Ascending aorta (tissue), 2 donors: Measurements from ENCODE around the gene ZNF408. TPM values are rescaled to one million over a fixed set of nuclear protein-coding genes. Genes with fewer than 3 reads are reported as not detected.
A peak's percentile ranks its signal among the peaks of the same experiment; 100 is the strongest.

Experiments
- DNase-seq, 2 donors: peaks; one replicate each; pipeline ENCODE4 v3.0.0-alpha.2; 2019; ENCODE audit warnings: low spot score in 2 of 2
- H3K27ac ChIP-seq, 2 donors: fragments of 200-600 bp; sonication (generic); one replicate each; pipeline ENCODE4 v1.5.1; 2016 to 2017; ENCODE audit warnings: mild to moderate bottlenecking in 1 of 2
- H3K27me3 ChIP-seq: fragments of 200-600 bp; sonication (generic); one replicate; pipeline ENCODE4 v1.5.1; 2017
- H3K36me3 ChIP-seq, 2 donors: fragments of 200-600 bp; sonication (generic); one replicate each; pipeline ENCODE4 v1.5.1; 2016
- H3K4me1 ChIP-seq, 2 donors: fragments of 200-600 bp; sonication (generic); one replicate each; pipeline ENCODE4 v1.5.1; 2016 to 2017; ENCODE audit warnings: mild to moderate bottlenecking in 1 of 2
- H3K4me3 ChIP-seq, 2 donors: fragments of 200-600 bp; sonication (generic); one replicate each; pipeline ENCODE4 v1.5.1; 2016 to 2017; ENCODE audit warnings: mild to moderate bottlenecking in 1 of 2
- H3K9me3 ChIP-seq, 2 donors: fragments of 200-600 bp; sonication (generic); one replicate each; pipeline ENCODE4 v1.5.1; 2016
- CTCF ChIP-seq, 3 experiments: fragments of 200-600 bp in 2 of 3; fragments of 450-650 bp in 1 of 3; sonication (generic) in 2 of 3; IDR thresholded peaks; one replicate each; pipeline ENCODE4 v1.5.1; 2016 to 2019; ENCODE audit warnings: antibody characterized with exemption in 3 of 3, mild to moderate bottlenecking in 1 of 3, moderate library complexity in 1 of 3
- intact Hi-C: fragments of 100-400 bp; cut with DNase I; formaldehyde crosslinking; loops from one replicate; pipeline ENCODE4 v1.15.1; 2023
- total RNA-seq: library from RNA; depleted of rRNA; stranded (reverse); fragments of >200 nt; gene quantifications from one replicate; pipeline ENCODE4 v1.1.0, GENCODE V29; 2016

ZNF408 gene
- total RNA-seq, 1 donor from 2014 or later: 9.7 TPM

GRCh38 chr11:46672381-46672839, 28.4 kb upstream of the ZNF408 start:
- Histone ChIP-seq H3K4me3 (no peak overlapping the region), H3K9me3 (no peaks in the 10 kb centered on the region), H3K4me1 (peaks cover 5 to 21% of the 10 kb centered on the region in 2 donors), H3K36me3 (peaks cover 66 to 74% of the 10 kb centered on the region in 2 donors), H3K27me3 (no peaks in the 10 kb centered on the region), H3K27ac (no peak overlapping the region)
- no peak for TF ChIP-seq CTCF (IDR thresholded peaks at IDR 0.05)
- intact Hi-C loops: no loop called here
- no peak for DNase-seq

GRCh38 chr11:46673713-46674462, 26.9 kb upstream of the ZNF408 start:
- no peak for TF ChIP-seq CTCF (IDR thresholded peaks at IDR 0.05)
- no peaks in the 10 kb centered on the region for H3K9me3 ChIP-seq
- H3K27ac ChIP-seq: peak overlapping the region; percentile 81 to 84
- peaks cover 64 to 73% of the 10 kb centered on the region in 2 donors for H3K36me3 ChIP-seq
- DNase-seq: no peak
- H3K27me3 ChIP-seq: no peaks in the 10 kb centered on the region
- H3K4me3 ChIP-seq: no peak overlapping the region
- intact Hi-C loops: no loop called here
- H3K4me1 ChIP-seq: peaks cover 4 to 18% of the 10 kb centered on the region in 2 donors

GRCh38 chr11:46674463-46675287, 26.2 kb upstream of the ZNF408 start:
- H3K4me3 ChIP-seq: no peak overlapping the region
- peaks cover 64 to 73% of the 10 kb centered on the region in 2 donors for H3K36me3 ChIP-seq
- peak overlapping the region; percentile 81 to 84 for H3K27ac ChIP-seq
- H3K4me1 ChIP-seq: peaks cover 4 to 18% of the 10 kb centered on the region in 2 donors
- intact Hi-C loops: no loop called here
- no peak for TF ChIP-seq CTCF (IDR thresholded peaks at IDR 0.05)
- no peak for DNase-seq
- H3K27me3 ChIP-seq: no peaks in the 10 kb centered on the region
- H3K9me3 ChIP-seq: no peaks in the 10 kb centered on the region

- peak in 1 of 2 donors; percentile 80 for DNase-seq
- peak in 1 of 3 experiments; percentile 17 for TF ChIP-seq CTCF (IDR thresholded peaks at IDR 0.05)
- H3K36me3 ChIP-seq: peaks cover 67 to 73% of the 10 kb centered on the region in 2 donors
- peaks cover 4 to 18% of the 10 kb centered on the region in 2 donors for H3K4me1 ChIP-seq
- H3K9me3 ChIP-seq: no peaks in the 10 kb centered on the region
- no peak overlapping the region for H3K4me3 ChIP-seq
- intact Hi-C loops: no loop called here
- no peaks in the 10 kb centered on the region for H3K27me3 ChIP-seq
- peak overlapping the region; percentile 81 to 84 for H3K27ac ChIP-seq
These were observed 25.5 kb upstream of the ZNF408 start for GRCh38 chr11:46675288-46675851.

- H3K36me3 ChIP-seq: peaks cover 72 to 73% of the 10 kb centered on the region in 2 donors
- H3K27ac ChIP-seq: peak overlapping the region; percentile 81 to 84
- no peaks in the 10 kb centered on the region for H3K9me3 ChIP-seq
- DNase-seq: no peak
- intact Hi-C loops: no loop called here
- no peak for TF ChIP-seq CTCF (IDR thresholded peaks at IDR 0.05)
- no peak overlapping the region for H3K4me3 ChIP-seq
- peaks cover 4 to 18% of the 10 kb centered on the region in 2 donors for H3K4me1 ChIP-seq
- H3K27me3 ChIP-seq: no peaks in the 10 kb centered on the region
These were observed 24.9 kb upstream of the ZNF408 start for GRCh38 chr11:46675949-46676348.
